Pancreas (tissue), 10 donors: ENCODE data around the gene BAHCC1. TPM values are rescaled to one million over a fixed set of nuclear protein-coding genes. Genes with fewer than 3 reads are reported as not detected.

Experiments
- ATAC-seq, 4 donors: fragments of 200-7000 bp; cut with Tn5 transposase; one replicate each; pipeline versions ENCODE4 v1.8.0 to v1.9.1; 2020; ENCODE audit warnings: mild to moderate bottlenecking in 4 of 4, moderate library complexity in 4 of 4
- DNase-seq, 6 donors: peaks; one replicate each; pipeline ENCODE4 v3.0.0-alpha.2; 2020
- FAIRE-seq: peaks from 2 replicates; lab custom pipeline; 2012; peaks lifted over from hg19 to GRCh38; lab: Jason Lieb, UNC
- H3K27ac ChIP-seq, 4 donors: fragments of 200-600 bp; sonication (generic); 1 replicate in 3 of 4; 2 replicates in 1 of 4; pipeline versions ENCODE4 v1.5.0 to v1.8.0; 2020
- H3K27me3 ChIP-seq, 4 donors: fragments of 200-600 bp; one replicate each; pipeline ENCODE4 v1.8.0; 2021
- H3K36me3 ChIP-seq, 3 donors: fragments of 200-600 bp; sonication (generic) in 1 of 3; one replicate each; pipeline versions ENCODE4 v1.5.0 to v1.8.0; 2020 to 2021
- H3K4me1 ChIP-seq, 3 donors: fragments of 200-600 bp; one replicate each; pipeline ENCODE4 v1.8.0; 2021
- H3K4me3 ChIP-seq, 4 donors: fragments of 200-600 bp; sonication (generic) in 2 of 4; one replicate each; pipeline versions ENCODE4 v1.5.0 to v1.8.0; 2020 to 2021
- H3K9me3 ChIP-seq, 4 donors: fragments of 200-600 bp; one replicate each; pipeline ENCODE4 v1.8.0; 2021
- CTCF ChIP-seq, 4 donors: fragments of 200-600 bp; sonication (generic) in 3 of 4; IDR thresholded peaks; one replicate each; pipeline versions ENCODE4 v1.5.0 to v1.8.0; 2021; ENCODE audit warnings: antibody characterized with exemption in 4 of 4
- WGBS, 2 donors: extraction: QIAGEN DNeasy Blood & Tissue Kit; methylation state at CpG; one replicate each; pipeline ENCODE4 v1.1.7; 2013; 5-methylcytosine and 5-hydroxymethylcytosine counted together
- intact Hi-C, 3 donors: fragments of 100-400 bp; cut with DNase I; formaldehyde crosslinking; loops; one replicate each; pipeline versions ENCODE4 v1.11.1 to v1.14.2; 2022
- polyA plus RNA-seq, 2 donors: library from polyadenylated mRNA; stranded (reverse); fragments of 200-250 nt; gene quantifications; one replicate each; pipeline ENCODE4 v1.2.3, GENCODE V29; 2013
- total RNA-seq, 6 donors: library from RNA; stranded (reverse); fragmentation: NEBNext Ultra II Directional in 4 of 6; extraction: Animal tissue kit (Norgen Biotek cat#: 25700) in 4 of 6; gene quantifications; one replicate each; pipeline versions ENCODE4 v1.2.1 to v1.2.4, GENCODE V29; 2021 to 2023
- donor health status: healthy with polysubstance abuse.
- donor health status: DM: no; HTN: no; CAD: no; lungs with moderate emphysema.
- donor health status: DM: no; HTN: no; CAD: no.
- donor health status: control.
- donor health status: control.
- donor health status: Bipolar disorder and iron deficiency.
- donor health status: DM: yes; HTN: yes; CAD: no.
- donor health status: DM: no; HTN: no; CAD: no.
- donor health status: DM: no; HTN: no; CAD: no.
- donor health status: DM: yes; HTN: yes; CAD: no.

Gene BAHCC1
- total and polyA plus RNA-seq, 8 donors = 8.0 to 24.1 (median 10.5) TPM

- H3K4me3 ChIP-seq = no peak overlapping the region
- H3K27me3 ChIP-seq = no peaks in the 10 kb centered on the region
- H3K36me3 ChIP-seq = no peaks in the 10 kb centered on the region
- no peaks in the 10 kb centered on the region for H3K9me3 ChIP-seq
- H3K4me1 ChIP-seq = peaks cover 0 to 4% (median 0%) of the 10 kb centered on the region in 3 donors
- no peak for TF ChIP-seq CTCF (IDR thresholded peaks at IDR 0.05)
- intact Hi-C loops = loop anchor here in 2 of 3 donors (10.0 kb wide), 2 partner anchors 65 to 75 kb away; no protein-coding TSS in a partner anchor
- FAIRE-seq (no peak), DNase-seq (no peak), ATAC-seq (peak in 1 of 4 donors; percentile 10)
- no peak overlapping the region for H3K27ac ChIP-seq
- WGBS, 2 donors = 84 to 86% methylated on average over 27 of the region's 27 CpGs
Observed at GRCh38 chr17:81409190-81409935, 14.1 kb downstream of the BAHCC1 start.

- no peaks in the 10 kb centered on the region for H3K36me3 ChIP-seq
- no peak for FAIRE-seq
- WGBS, 2 donors = 94 to 95% methylated on average over 14 to 16 of the region's 16 CpGs
- no peak for TF ChIP-seq CTCF (IDR thresholded peaks at IDR 0.05)
- intact Hi-C loops = no loop called here
- no peaks in the 10 kb centered on the region for H3K9me3 ChIP-seq
- H3K4me3 ChIP-seq = no peak overlapping the region
- H3K27ac ChIP-seq = no peak overlapping the region
- no peak for DNase-seq
- no peaks in the 10 kb centered on the region for H3K4me1 ChIP-seq
- no peaks in the 10 kb centered on the region for H3K27me3 ChIP-seq
- no peak for ATAC-seq
Observed at GRCh38 chr17:81410852-81411251, 15.6 kb downstream of the BAHCC1 start.

- no peak overlapping the region for H3K4me3 ChIP-seq
- no peak for DNase-seq
- no peaks in the 10 kb centered on the region for H3K27me3 ChIP-seq
- H3K27ac ChIP-seq = no peak overlapping the region
- H3K9me3 ChIP-seq = no peaks in the 10 kb centered on the region
- no peak for ATAC-seq
- no peak for TF ChIP-seq CTCF (IDR thresholded peaks at IDR 0.05)
- no peaks in the 10 kb centered on the region for H3K36me3 ChIP-seq
- intact Hi-C loops = no loop called here
- no peaks in the 10 kb centered on the region for H3K4me1 ChIP-seq
- 84 to 86% methylated on average over 8 of the region's 8 CpGs for WGBS, 2 donors
- no peak for FAIRE-seq
Observed at GRCh38 chr17:81411305-81411704, 16.0 kb downstream of the BAHCC1 start.

- ATAC-seq (peak in 3 of 4 donors; percentile 31 to 45 (median 38)), DNase-seq (no peak)
- 67 to 72% methylated on average over 29 of the region's 29 CpGs for WGBS, 2 donors
Observed at GRCh38 chr17:81412490-81413093, 17.3 kb downstream of the BAHCC1 start.

More at GRCh38 chr17:81412490-81413093, 17.3 kb downstream of the BAHCC1 start:
- no peaks in the 10 kb centered on the region for H3K36me3 ChIP-seq
- TF ChIP-seq CTCF (IDR thresholded peaks at IDR 0.05) = no peak
- no peaks in the 10 kb centered on the region for H3K27me3 ChIP-seq
- no peak for FAIRE-seq
- intact Hi-C loops = no loop called here
- no peaks in the 10 kb centered on the region for H3K9me3 ChIP-seq
- H3K4me1 ChIP-seq = peaks cover 0 to 2% (median 0%) of the 10 kb centered on the region in 3 donors
- H3K4me3 ChIP-seq = no peak overlapping the region
- H3K27ac ChIP-seq = no peak overlapping the region
